Measurements from ENCODE around the gene PKMYT1.

Gene PKMYT1

DNA sequence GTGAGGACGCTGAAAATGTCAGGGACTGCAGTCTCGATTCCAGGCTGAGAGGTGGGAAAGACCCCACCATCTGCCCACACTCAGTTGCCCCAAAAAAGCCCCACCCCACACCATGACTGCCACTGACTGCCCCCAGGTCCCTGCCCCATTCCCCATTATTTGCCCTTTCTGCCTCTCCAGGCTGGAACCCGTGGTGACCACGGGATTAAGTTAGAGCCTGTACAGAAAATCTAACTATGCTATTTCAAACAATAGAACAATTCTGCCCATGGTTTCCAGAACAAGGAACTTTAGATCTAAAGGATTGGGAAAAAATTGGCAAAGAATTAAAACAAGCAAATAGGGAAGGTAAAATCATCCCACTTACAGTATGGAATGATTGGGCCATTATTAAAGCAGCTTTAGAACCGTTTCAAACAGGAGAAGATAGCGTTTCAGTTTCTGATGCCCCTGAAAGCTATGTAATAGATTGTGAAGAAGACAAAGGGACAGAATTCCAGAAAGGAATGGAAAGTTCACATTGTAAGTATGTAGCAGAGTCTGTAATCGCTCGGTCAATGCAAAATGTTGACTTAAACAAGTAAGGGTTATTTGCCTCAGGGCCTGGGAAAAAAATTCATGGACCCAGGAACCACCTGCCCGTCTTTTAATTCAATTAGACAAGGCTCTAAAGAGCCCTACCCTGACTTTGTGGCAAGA lies 54.1 kb downstream of the PKMYT1 start:
- no peak for DNase-seq (ENCODE audit: low read depth in 1 of 2, low spot score in 1 of 2)
- TF ChIP-seq, protein P1, sequence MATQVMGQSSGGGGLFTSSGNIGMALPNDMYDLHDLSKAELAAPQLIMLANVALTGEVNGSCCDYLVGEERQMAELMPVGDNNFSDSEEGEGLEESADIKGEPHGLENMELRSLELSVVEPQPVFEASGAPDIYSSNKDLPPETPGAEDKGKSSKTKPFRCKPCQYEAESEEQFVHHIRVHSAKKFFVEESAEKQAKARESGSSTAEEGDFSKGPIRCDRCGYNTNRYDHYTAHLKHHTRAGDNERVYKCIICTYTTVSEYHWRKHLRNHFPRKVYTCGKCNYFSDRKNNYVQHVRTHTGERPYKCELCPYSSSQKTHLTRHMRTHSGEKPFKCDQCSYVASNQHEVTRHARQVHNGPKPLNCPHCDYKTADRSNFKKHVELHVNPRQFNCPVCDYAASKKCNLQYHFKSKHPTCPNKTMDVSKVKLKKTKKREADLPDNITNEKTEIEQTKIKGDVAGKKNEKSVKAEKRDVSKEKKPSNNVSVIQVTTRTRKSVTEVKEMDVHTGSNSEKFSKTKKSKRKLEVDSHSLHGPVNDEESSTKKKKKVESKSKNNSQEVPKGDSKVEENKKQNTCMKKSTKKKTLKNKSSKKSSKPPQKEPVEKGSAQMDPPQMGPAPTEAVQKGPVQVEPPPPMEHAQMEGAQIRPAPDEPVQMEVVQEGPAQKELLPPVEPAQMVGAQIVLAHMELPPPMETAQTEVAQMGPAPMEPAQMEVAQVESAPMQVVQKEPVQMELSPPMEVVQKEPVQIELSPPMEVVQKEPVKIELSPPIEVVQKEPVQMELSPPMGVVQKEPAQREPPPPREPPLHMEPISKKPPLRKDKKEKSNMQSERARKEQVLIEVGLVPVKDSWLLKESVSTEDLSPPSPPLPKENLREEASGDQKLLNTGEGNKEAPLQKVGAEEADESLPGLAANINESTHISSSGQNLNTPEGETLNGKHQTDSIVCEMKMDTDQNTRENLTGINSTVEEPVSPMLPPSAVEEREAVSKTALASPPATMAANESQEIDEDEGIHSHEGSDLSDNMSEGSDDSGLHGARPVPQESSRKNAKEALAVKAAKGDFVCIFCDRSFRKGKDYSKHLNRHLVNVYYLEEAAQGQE (IDR thresholded peaks at IDR 0.05; ENCODE audit: insufficient replicate concordance, low read depth), result no peak
- H3K27me3 ChIP-seq (ENCODE audit: insufficient read depth, poor library complexity, severe bottlenecking), result no peaks in the 10 kb centered on the region
- H3K4me3 ChIP-seq (replicated peaks; ENCODE audit: insufficient read depth, low read length), result no peak overlapping the region
- H3K27ac ChIP-seq (replicated peaks), result no peak overlapping the region

DNA sequence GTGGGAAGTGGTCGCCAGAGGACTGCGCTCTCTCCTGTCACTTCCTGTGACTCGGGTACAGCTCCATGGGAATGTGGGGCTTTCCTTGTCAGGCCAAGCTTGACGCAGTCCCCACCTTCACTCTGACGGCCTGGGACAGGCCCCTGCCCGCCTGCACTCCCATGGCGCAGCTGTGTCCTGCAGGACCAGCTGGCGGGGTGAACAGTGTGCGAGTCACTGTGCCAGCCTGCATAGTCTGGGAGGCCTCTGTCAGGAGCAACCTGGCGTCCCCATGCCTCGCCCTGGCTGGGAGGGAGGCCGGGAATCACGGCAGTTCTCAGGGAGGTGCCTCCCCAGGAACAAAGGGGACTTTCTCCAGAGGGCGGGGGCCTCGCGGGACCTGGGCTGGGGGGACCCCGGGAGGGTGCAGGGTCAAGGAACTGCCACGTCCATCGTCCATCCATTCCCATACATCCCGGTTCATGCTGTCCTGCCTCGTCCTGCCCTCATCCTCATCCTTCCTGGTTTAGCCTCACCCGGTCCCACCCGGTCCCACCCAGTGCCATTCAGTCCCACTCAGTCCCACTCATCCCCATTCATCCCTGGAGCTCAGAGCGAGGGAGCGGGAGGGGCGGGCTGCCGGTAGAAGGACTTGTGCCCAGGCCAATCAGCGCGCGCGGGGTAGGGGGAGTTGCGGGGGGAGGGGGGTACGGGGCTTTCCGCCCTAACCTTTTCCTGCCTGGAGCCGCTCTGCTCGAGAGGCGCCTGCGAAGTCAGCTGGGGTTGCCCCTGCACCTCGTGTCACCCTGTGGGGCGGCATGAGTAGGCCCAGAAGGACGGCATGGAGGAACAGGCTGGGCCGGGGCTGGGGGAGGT lies 55.1 kb downstream of the PKMYT1 start:
- H3K27ac ChIP-seq (replicated peaks), result no peak overlapping the region

DNA sequence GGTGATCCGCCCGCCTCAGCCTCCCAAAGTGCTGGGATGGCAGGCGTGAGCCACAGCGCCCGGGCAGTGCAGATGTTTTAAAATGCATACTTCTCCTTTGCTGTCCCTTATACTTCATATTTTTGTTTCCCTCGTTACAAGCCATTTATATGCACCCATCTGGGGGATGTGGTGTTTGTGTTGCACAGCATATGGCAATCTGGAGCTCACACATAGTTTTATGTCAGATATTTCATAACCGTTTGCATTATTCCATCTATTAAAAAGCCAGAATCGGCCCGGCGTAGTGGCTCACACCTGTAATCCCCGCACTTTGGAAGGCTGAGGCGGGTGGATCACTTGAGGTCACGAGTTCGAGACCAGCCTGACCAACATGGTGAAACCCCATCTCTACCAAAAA lies 56.8 kb downstream of the PKMYT1 start:
- H3K27me3 ChIP-seq (ENCODE audit: insufficient read depth, poor library complexity, severe bottlenecking), result no peaks in the 10 kb centered on the region
- no peak overlapping the region for H3K4me3 ChIP-seq (replicated peaks; ENCODE audit: insufficient read depth, low read length)
- DNase-seq (ENCODE audit: low read depth in 1 of 2, low spot score in 1 of 2), result no peak
- H3K27ac ChIP-seq (replicated peaks), result no peak overlapping the region
- TF ChIP-seq GABPA (IDR thresholded peaks at IDR 0.05; ENCODE audit: low read depth), result no peak
- TF ChIP-seq POLR2AphosphoS5 (IDR thresholded peaks at IDR 0.05; ENCODE audit: low read depth), result no peak
- TF ChIP-seq SPI1 (IDR thresholded peaks at IDR 0.05; ENCODE audit: borderline replicate concordance, low read depth), result no peak
- TF ChIP-seq, protein P2, sequence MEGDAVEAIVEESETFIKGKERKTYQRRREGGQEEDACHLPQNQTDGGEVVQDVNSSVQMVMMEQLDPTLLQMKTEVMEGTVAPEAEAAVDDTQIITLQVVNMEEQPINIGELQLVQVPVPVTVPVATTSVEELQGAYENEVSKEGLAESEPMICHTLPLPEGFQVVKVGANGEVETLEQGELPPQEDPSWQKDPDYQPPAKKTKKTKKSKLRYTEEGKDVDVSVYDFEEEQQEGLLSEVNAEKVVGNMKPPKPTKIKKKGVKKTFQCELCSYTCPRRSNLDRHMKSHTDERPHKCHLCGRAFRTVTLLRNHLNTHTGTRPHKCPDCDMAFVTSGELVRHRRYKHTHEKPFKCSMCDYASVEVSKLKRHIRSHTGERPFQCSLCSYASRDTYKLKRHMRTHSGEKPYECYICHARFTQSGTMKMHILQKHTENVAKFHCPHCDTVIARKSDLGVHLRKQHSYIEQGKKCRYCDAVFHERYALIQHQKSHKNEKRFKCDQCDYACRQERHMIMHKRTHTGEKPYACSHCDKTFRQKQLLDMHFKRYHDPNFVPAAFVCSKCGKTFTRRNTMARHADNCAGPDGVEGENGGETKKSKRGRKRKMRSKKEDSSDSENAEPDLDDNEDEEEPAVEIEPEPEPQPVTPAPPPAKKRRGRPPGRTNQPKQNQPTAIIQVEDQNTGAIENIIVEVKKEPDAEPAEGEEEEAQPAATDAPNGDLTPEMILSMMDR (IDR thresholded peaks at IDR 0.05; ENCODE audit: insufficient read depth, low read length), result no peak
- TF ChIP-seq, protein P1 (IDR thresholded peaks at IDR 0.05; ENCODE audit: insufficient replicate concordance, low read depth), result no peak

More for the DNA sequence above, 55.1 kb downstream of the PKMYT1 start:
- DNase-seq (ENCODE audit: low read depth in 1 of 2, low spot score in 1 of 2), result no peak
- Histone ChIP-seq H3K27me3 (ENCODE audit: insufficient read depth, poor library complexity, severe bottlenecking) (no peaks in the 10 kb centered on the region), H3K4me3 (replicated peaks; ENCODE audit: insufficient read depth, low read length) (no peak overlapping the region)
- no peak for TF ChIP-seq POLR2AphosphoS5 (IDR thresholded peaks at IDR 0.05; ENCODE audit: low read depth)
- no peak for TF ChIP-seq SPI1 (IDR thresholded peaks at IDR 0.05; ENCODE audit: borderline replicate concordance, low read depth)
- TF ChIP-seq, protein P2 (IDR thresholded peaks at IDR 0.05; ENCODE audit: insufficient read depth, low read length), result no peak
- TF ChIP-seq GABPA (IDR thresholded peaks at IDR 0.05; ENCODE audit: low read depth), result no peak
- TF ChIP-seq, protein P1 (IDR thresholded peaks at IDR 0.05; ENCODE audit: insufficient replicate concordance, low read depth), result no peak

All from HL-60 (cell line).